Measurements from ENCODE around the gene CEP68. TPM values are rescaled to one million over a fixed set of nuclear protein-coding genes. Genes with fewer than 3 reads are reported as not detected.

CEP68 gene
- total and polyA plus RNA-seq, 12 donors = 5.6 to 19.3 (median 10.7) TPM

- H3K9me3 ChIP-seq (replicated peaks in 1 of 3) = no peaks in the 10 kb centered on the region
- H3K4me3 ChIP-seq = no peak overlapping the region
- peak overlapping the region in 3 of 5 donors; percentile 86 to 90 (median 90) for H3K27ac ChIP-seq
- peaks cover 18 to 63% of the 10 kb centered on the region in 2 donors for H3K4me1 ChIP-seq (replicated peaks in 1 of 2)
- intact Hi-C loops (cut with DNase I) = no loop called here
- DNase-seq = peak; percentile 51 to 91 (median 68)
- H3K36me3 ChIP-seq (replicated peaks in 1 of 2) = peaks cover 0 to 38% of the 10 kb centered on the region in 2 donors
- H3K27me3 ChIP-seq = no peaks in the 10 kb centered on the region
- TF ChIP-seq CTCF (IDR thresholded peaks at IDR 0.05) (peak; percentile 14 to 59 (median 44)), POLR2A (IDR thresholded peaks at IDR 0.05) (no peak)
- 57 to 85% (median 64%) methylated on average over 4 to 14 of the region's 14 CpGs for WGBS, 4 donors
Measured at GRCh38 chr2:65071499-65072180, 15.4 kb downstream of the CEP68 start.

GRCh38 chr2:65072181-65072970 is 16.2 kb downstream of the CEP68 start:
- H3K27ac ChIP-seq = peak overlapping the region in 1 of 5 donors; percentile 90
- TF ChIP-seq POLR2A (IDR thresholded peaks at IDR 0.05) (no peak), CTCF (IDR thresholded peaks at IDR 0.05) (no peak)
- WGBS, 4 donors = 91 to 94% (median 92%) methylated on average over 16 to 20 of the region's 20 CpGs
- H3K36me3 ChIP-seq (replicated peaks in 1 of 2) = peaks cover 0 to 41% of the 10 kb centered on the region in 2 donors
- no peak overlapping the region for H3K4me3 ChIP-seq
- no peak for DNase-seq
- no peaks in the 10 kb centered on the region for H3K27me3 ChIP-seq
- no peaks in the 10 kb centered on the region for H3K9me3 ChIP-seq (replicated peaks in 1 of 3)
- peaks cover 18 to 63% of the 10 kb centered on the region in 2 donors for H3K4me1 ChIP-seq (replicated peaks in 1 of 2)
- intact Hi-C loops (cut with DNase I) = no loop called here

GRCh38 chr2:65073879-65074565 is 17.8 kb downstream of the CEP68 start:
- Histone ChIP-seq H3K27me3 (no peaks in the 10 kb centered on the region), H3K36me3 (replicated peaks in 1 of 2) (peaks cover 0 to 58% of the 10 kb centered on the region in 2 donors), H3K9me3 (replicated peaks in 1 of 3) (no peaks in the 10 kb centered on the region), H3K27ac (no peak overlapping the region), H3K4me1 (replicated peaks in 1 of 2) (peaks cover 18 to 49% of the 10 kb centered on the region in 2 donors), H3K4me3 (no peak overlapping the region)
- no peak for DNase-seq
- no peak for TF ChIP-seq CTCF (IDR thresholded peaks at IDR 0.05)
- TF ChIP-seq POLR2A (IDR thresholded peaks at IDR 0.05) = no peak
- 82 to 89% (median 89%) methylated on average over 12 of the region's 12 CpGs for WGBS, 4 donors
- intact Hi-C loops (cut with DNase I) = no loop called here

- H3K36me3 ChIP-seq (replicated peaks in 1 of 2) = peaks cover 0 to 59% of the 10 kb centered on the region in 2 donors
- H3K27me3 ChIP-seq = no peaks in the 10 kb centered on the region
- peaks cover 8 to 37% of the 10 kb centered on the region in 2 donors for H3K4me1 ChIP-seq (replicated peaks in 1 of 2)
- no peaks in the 10 kb centered on the region for H3K9me3 ChIP-seq (replicated peaks in 1 of 3)
- TF ChIP-seq POLR2A (IDR thresholded peaks at IDR 0.05) (no peak), CTCF (IDR thresholded peaks at IDR 0.05) (no peak)
- WGBS, 4 donors = 64 to 73% (median 71%) methylated on average over 9 of the region's 9 CpGs
- peak overlapping the region in 2 of 5 donors; percentile 51 to 52 for H3K27ac ChIP-seq
- no peak for DNase-seq
- intact Hi-C loops (cut with DNase I) = no loop called here
- no peak overlapping the region for H3K4me3 ChIP-seq
Measured at GRCh38 chr2:65075176-65075575, 19.0 kb downstream of the CEP68 start.
